Fibroblast of pulmonary artery (primary cell): ENCODE measurements around the gene OR10H3.
"Not testable (repeated sequence)": the region's sequence is repeated elsewhere in the genome, so short reads cannot be mapped to it uniquely, and the experiment has no call there.

Experiments
- DNase-seq: peaks from one replicate; pipeline ENCODE4 v3.0.0-alpha.2; 2010; ENCODE audit warnings: low read depth
- H3K4me3 ChIP-seq: replicated peaks from 2 replicates; pipeline ENCODE4 v1.5.1; 2011; ENCODE audit warnings: low read depth, mild to moderate bottlenecking, control low read depth, low read length, moderate library complexity
- TF ChIP-seq, protein P1 (sequence below): IDR thresholded peaks from 2 replicates; pipeline ENCODE4 v1.5.1; 2011; ENCODE audit warnings: mild to moderate bottlenecking, control low read depth, low read length, inconsistent platforms; ENCODE audit errors: missing control alignments

The OR10H3 gene

DNA sequence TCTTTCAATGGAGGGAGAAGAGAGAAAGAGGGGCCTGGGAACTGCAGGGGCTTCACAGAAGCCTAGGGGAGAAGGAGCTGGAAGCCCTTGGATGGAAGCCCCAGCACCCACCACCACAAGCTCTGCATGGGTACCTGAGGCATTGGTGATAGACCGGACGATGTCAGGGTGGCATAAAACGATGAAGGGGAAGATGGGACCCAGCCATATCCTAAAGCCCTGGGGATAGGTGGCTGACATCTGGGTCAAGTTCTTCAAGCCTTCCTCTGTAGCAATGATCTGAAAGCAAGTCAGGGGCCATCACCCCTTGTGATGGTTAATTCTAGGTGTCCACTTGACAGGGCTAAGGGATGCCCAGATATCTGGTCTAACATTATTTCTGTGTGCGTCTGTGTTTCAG, 38.5 kb downstream of the OR10H3 start:
- TF ChIP-seq, protein P1, sequence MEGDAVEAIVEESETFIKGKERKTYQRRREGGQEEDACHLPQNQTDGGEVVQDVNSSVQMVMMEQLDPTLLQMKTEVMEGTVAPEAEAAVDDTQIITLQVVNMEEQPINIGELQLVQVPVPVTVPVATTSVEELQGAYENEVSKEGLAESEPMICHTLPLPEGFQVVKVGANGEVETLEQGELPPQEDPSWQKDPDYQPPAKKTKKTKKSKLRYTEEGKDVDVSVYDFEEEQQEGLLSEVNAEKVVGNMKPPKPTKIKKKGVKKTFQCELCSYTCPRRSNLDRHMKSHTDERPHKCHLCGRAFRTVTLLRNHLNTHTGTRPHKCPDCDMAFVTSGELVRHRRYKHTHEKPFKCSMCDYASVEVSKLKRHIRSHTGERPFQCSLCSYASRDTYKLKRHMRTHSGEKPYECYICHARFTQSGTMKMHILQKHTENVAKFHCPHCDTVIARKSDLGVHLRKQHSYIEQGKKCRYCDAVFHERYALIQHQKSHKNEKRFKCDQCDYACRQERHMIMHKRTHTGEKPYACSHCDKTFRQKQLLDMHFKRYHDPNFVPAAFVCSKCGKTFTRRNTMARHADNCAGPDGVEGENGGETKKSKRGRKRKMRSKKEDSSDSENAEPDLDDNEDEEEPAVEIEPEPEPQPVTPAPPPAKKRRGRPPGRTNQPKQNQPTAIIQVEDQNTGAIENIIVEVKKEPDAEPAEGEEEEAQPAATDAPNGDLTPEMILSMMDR: no peak
- DNase-seq: no peak
- H3K4me3 ChIP-seq: no peak overlapping the region

DNA sequence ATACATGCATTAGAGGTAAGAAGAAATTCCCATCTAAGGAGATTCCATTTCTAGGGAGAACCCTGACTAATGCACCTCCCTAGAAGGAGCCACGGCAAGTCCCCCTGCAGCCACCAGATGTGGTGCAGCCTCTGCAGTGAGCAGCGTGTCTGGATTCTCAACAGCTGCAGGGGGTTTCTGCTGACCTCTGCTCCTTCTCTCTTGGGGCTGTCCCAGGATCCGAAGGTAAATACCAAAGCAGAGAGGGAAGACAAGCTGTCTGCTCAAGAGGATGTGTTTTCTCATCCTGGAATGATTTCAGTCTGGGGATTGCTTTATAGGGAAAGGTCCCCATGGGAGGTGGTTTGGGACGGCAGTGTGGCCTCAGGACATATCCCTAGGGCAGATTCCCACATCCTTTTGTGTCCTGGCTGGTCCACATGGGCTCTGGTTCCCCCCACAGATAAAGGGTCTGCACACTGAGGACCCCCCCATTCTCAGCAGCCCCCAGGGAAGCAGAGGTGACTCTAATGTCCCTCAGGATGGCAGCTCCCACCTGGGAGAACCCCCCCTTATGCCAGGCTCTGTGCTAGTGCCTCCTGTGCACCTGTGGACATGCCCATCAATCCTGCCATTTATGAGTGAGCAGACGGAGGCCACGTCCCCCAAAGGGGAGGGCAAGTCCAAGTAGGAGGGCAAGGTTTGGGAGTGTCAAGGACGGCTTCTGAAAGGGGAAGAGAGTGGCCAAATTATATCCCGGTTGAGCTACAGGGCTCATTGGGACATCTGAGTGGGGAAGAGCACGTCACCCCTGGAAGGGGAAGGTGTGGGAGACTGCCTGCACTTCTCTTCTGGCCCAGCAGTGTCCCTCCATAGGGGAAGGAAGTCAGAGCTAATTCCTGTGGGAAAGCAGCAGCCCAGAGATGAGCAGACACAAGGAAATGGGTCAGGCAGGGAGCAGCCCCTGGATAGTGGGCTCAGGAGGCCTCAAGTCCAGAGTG, 39.5 kb downstream of the OR10H3 start:
- H3K4me3 ChIP-seq: no peak overlapping the region
- TF ChIP-seq, protein P1: no peak
- no peak for DNase-seq

DNA sequence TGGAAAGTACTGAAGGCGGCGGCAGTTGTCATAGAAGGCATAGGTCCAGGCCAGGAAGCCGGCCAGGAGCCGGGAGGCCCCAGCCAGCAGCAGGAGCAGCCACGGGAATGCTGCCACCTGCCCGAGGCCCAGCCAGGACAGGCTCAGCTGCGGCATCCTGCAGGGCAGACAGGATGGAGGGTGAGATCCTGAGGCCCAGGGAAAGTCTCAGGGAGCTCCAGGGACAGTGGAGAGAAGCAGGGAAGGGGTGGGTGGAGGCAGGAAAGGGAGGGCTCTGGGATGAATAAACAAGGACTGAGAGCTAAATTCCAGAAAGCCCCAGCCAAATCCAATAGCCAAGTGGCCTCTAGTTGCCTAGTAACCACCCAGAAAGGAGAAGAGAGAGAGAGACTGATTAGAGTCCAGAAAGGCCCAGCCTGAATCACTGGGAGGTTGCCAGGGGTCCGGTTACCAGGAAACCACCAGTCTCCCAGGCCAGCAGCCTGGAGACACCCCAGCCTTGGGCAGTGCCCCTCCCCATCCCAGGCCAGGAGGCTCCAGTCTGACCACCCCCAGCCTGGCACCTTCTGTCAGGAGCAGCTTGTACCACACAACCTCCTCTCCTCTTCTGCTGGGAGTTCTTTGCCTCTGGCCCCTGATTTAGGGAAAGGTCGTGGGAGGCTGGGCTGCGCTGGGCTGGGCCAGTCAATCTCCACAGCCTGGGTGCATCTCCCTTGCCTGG, 42.1 kb downstream of the OR10H3 start:
- no peak overlapping the region for H3K4me3 ChIP-seq
- DNase-seq: peak; percentile 13
- TF ChIP-seq, protein P1: no peak

DNA sequence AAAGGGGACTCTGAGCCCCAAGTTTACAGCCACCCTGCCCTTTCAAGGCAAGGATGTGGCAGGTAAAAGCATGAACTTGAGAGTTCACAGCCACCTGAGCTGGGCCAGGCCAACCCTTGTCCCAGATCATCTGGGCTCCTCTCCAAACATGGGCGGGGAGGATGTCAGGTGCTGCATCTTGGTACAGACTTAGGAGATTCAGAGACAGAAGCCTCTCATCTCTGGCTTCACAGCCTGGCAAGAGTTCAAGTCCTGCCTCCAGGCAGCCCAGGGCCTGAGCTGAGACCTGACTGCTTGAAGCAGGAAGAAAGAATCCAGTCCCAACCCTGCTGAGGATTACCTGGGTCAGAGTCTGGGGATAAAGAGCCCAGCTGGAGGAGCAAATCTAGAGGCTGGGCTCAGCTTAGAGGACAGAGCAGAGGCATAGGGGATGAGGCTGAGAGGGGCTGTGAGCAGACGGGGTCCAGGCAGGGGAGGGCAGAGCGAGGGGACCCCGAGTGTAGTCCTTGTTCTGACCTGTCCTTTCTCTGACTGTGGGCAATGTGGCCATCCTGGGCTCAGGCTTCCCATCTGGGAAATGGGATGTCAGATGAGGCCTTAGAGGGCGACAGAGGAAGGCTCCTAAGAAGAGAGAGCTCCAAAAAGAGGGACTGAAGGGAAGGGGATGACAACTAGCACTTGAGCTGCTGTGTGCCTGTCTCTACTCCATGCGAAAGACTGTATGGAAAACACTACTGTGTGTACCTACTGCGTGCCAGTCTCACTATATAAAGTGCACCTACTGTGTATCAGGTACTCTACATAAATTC, 43.0 kb downstream of the OR10H3 start:
- DNase-seq: no peak
- TF ChIP-seq, protein P1: no peak

DNA sequence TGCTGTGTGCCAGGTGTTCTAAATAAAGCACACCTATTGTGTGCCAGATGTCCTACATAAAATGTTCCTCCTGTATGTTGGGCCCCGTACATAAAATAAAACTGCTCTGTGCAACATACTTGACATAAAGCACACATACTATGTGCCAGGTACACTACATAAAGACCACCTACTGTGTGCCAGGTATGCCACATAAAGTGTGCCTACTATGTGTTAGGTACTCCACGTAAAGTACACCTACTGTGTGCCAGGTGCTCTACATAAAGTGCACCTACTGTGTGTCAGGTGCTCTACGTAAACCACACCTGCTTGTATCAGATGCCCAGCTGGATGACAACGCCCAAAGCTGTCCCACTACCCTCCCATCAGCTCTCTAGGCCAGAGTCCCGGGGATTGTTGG, 43.9 kb downstream of the OR10H3 start:
- TF ChIP-seq, protein P1: no peak
- H3K4me3 ChIP-seq: no peak overlapping the region
- DNase-seq: no peak

More for the DNA sequence above, 43.0 kb downstream of the OR10H3 start:
- no peak overlapping the region for H3K4me3 ChIP-seq

DNA sequence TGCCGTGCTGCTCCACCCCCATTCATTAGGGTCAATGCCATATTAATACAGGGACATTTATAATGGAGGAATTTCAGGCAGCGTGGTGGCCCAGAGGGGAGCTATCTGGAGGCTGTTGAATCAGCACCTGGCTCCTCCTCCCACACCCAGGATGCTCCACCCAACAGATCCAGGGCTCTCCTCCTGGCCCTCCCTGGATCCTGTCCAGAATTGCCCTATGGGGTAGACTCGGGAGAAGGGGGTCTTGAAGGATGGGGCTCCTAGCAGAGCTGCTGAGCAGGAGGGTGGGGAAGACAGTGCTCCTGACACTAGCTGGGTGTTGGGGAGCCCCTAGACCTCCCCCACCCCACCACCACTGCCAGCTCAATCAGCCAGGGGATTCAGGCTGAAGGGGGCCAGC, 44.4 kb downstream of the OR10H3 start:
- H3K4me3 ChIP-seq: no peak overlapping the region
- no peak for DNase-seq
- TF ChIP-seq, protein P1: no peak

DNA sequence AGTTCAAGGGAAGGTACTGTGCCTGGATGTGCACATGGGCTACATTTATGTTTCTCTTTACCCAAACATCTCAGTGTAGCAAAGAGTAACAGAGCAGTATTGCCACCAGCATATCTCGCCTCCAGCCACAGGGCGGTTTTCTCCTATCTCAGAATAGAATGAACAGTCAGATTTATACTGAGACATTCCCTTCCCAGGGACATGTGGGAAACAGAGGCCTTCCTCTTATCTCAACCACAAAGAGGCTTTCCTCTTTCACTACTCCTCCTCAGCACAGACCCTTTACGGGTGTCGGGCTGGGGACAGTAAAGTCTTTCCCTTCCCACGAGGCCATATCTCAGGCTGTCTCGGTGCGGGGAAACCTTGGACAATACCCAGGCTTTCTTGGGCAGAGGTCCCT, 45.1 kb downstream of the OR10H3 start:
- H3K4me3 ChIP-seq, DNase-seq: not testable (repeated sequence)
